Bronchial epithelial cell (primary cell): ENCODE measurements around the gene EIPR1. TPM values are rescaled to one million over a fixed set of nuclear protein-coding genes. Genes with fewer than 3 reads are reported as not detected.

Source experiments
- DNase-seq: peaks from one replicate; pipeline ENCODE4 v3.0.0-alpha.2; 2010; ENCODE audit warnings: low read depth
- FAIRE-seq: peaks from 2 replicates; lab custom pipeline; 2011; peaks lifted over from hg19 to GRCh38; lab: Jason Lieb, UNC
- H3K27me3 ChIP-seq: 2 replicates; pipeline ENCODE4 v1.5.1; 2011; ENCODE audit warnings: low read length; ENCODE audit not compliant: control insufficient read depth, insufficient read depth
- H3K36me3 ChIP-seq: 2 replicates; pipeline ENCODE4 v1.5.1; 2011; ENCODE audit warnings: low read length; ENCODE audit not compliant: control insufficient read depth, insufficient read depth
- H3K4me3 ChIP-seq: 2 replicates; pipeline ENCODE4 v1.5.1; 2011; ENCODE audit warnings: mild to moderate bottlenecking, low read depth, low read length, control low read depth
- total RNA-seq: library from RNA; depleted of rRNA; stranded (reverse); fragments of >200 nt; gene quantifications from 2 replicates; pipeline ENCODE4 v1.2.1, GENCODE V29; 2014
- TF ChIP-seq, protein P1 (sequence below): IDR thresholded peaks from 2 replicates; pipeline ENCODE4 v1.5.1; 2011; ENCODE audit warnings: mild to moderate bottlenecking, moderate library complexity, low read length, control low read depth, inconsistent platforms; ENCODE audit not compliant: insufficient read depth, severe bottlenecking

Gene EIPR1
- total RNA-seq, 1 donor from 2014 or later = 44.5 TPM

DNA sequence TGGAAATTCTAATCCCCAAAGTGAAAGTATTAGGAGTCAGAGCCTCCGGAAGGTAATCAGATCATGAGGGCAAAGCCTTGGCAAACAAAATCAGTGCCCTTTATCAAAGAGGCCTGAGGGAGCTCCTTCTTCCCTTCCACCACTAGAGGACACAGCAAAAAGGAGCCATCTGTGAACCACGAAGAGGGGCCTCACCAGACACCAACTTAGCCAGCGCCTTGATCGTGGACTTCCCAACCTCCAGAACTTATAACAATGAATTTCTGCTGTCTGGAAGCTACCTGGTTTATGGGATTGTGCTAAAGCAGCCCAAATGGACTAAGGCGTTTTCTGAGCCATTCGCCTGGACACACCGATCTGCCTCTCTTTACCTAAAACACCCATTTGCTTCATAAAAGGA lies 133.1 kb downstream of the EIPR1 start:
- Histone ChIP-seq H3K36me3 (no peaks in the 10 kb centered on the region), H3K4me3 (no peak overlapping the region), H3K27me3 (no peaks in the 10 kb centered on the region)
- DNase-seq = no peak
- TF ChIP-seq, protein P1, sequence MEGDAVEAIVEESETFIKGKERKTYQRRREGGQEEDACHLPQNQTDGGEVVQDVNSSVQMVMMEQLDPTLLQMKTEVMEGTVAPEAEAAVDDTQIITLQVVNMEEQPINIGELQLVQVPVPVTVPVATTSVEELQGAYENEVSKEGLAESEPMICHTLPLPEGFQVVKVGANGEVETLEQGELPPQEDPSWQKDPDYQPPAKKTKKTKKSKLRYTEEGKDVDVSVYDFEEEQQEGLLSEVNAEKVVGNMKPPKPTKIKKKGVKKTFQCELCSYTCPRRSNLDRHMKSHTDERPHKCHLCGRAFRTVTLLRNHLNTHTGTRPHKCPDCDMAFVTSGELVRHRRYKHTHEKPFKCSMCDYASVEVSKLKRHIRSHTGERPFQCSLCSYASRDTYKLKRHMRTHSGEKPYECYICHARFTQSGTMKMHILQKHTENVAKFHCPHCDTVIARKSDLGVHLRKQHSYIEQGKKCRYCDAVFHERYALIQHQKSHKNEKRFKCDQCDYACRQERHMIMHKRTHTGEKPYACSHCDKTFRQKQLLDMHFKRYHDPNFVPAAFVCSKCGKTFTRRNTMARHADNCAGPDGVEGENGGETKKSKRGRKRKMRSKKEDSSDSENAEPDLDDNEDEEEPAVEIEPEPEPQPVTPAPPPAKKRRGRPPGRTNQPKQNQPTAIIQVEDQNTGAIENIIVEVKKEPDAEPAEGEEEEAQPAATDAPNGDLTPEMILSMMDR = no peak
- FAIRE-seq = no peak

- TF ChIP-seq, protein P1 = no peak
- FAIRE-seq = no peak
- H3K27me3 ChIP-seq = no peaks in the 10 kb centered on the region
Measured at GRCh38 chr2:3243804-3244203, 133.8 kb downstream of the EIPR1 start.

DNA sequence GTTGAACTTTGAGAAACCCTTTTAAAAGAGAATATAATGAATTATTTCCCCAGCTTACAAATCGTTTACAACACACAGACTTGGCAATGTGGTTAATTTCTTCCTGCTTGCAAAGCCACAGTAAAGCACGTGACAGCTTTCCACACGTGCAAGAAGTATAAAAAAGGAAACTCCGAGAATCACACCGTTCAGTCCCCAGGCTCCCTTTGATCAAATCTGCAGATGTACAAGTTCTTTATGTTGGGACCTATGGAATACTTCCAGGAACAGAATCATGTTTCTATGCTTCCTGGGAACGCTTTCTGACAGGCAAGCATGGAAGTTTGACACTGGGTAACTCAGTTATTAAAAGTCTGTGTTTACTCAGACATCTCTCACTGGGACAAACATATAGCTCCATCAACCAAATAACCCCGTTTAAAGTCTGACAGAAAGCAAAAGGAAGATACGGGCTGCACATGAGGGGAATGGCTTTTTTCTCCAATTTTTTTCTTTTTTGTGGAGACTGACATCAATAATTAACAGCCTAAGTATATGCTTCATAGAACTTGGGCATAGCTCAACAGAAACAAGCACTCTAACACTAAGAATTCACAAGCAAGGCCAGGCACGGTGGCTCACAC lies 134.8 kb downstream of the EIPR1 start:
- DNase-seq (no peak), FAIRE-seq (no peak)
- TF ChIP-seq, protein P1 = no peak
- no peaks in the 10 kb centered on the region for H3K27me3 ChIP-seq
- no peak overlapping the region for H3K4me3 ChIP-seq
- no peaks in the 10 kb centered on the region for H3K36me3 ChIP-seq

More at GRCh38 chr2:3243804-3244203, 133.8 kb downstream of the EIPR1 start:
- H3K36me3 ChIP-seq = no peaks in the 10 kb centered on the region
- no peak overlapping the region for H3K4me3 ChIP-seq
- DNase-seq = no peak

- DNase-seq = no peak
- H3K4me3 ChIP-seq = no peak overlapping the region
- TF ChIP-seq, protein P1 = no peak
- no peaks in the 10 kb centered on the region for H3K36me3 ChIP-seq
- no peaks in the 10 kb centered on the region for H3K27me3 ChIP-seq
- no peak for FAIRE-seq
Measured at GRCh38 chr2:3241971-3242746, 135.5 kb downstream of the EIPR1 start.

GRCh38 chr2:3238951-3239841 lies 138.4 kb downstream of the EIPR1 start:
- FAIRE-seq (no peak), DNase-seq (no peak)
- TF ChIP-seq, protein P1 = no peak
- H3K4me3 ChIP-seq = no peak overlapping the region
- no peaks in the 10 kb centered on the region for H3K36me3 ChIP-seq
- no peaks in the 10 kb centered on the region for H3K27me3 ChIP-seq
